Breast epithelium (tissue), 3 donors: ENCODE data around the gene IL21R.

Experiments
- CTCF ChIP-seq, 3 donors: fragments of 450-650 bp; IDR thresholded peaks; one replicate each; pipeline ENCODE4 v1.5.1; 2016 to 2017; ENCODE audit warnings: antibody characterized with exemption in 3 of 3, mild to moderate bottlenecking in 3 of 3, moderate library complexity in 3 of 3
- POLR2AphosphoS5 ChIP-seq, 3 donors: sonication (generic); formaldehyde crosslinking; IDR thresholded peaks; one replicate each; pipeline ENCODE4 v1.6.1; 2017; ENCODE audit warnings: antibody characterized with exemption in 3 of 3

- no peak for TF ChIP-seq CTCF (IDR thresholded peaks at IDR 0.05)
- TF ChIP-seq POLR2AphosphoS5 (IDR thresholded peaks at IDR 0.05): no peak
Measured at GRCh38 chr16:27471661-27472060, 69.7 kb downstream of the IL21R start.
